ENCODE measurements around the gene HPS6. TPM values are rescaled to one million over a fixed set of nuclear protein-coding genes. Genes with fewer than 3 reads are reported as not detected.
"Not testable (repeated sequence)": the region's sequence is repeated elsewhere in the genome, so short reads cannot be mapped to it uniquely, and the experiment has no call there.

HPS6 gene
- total RNA-seq, 2 experiments from 2014 or later = 21.7 to 28.2 TPM

DNA sequence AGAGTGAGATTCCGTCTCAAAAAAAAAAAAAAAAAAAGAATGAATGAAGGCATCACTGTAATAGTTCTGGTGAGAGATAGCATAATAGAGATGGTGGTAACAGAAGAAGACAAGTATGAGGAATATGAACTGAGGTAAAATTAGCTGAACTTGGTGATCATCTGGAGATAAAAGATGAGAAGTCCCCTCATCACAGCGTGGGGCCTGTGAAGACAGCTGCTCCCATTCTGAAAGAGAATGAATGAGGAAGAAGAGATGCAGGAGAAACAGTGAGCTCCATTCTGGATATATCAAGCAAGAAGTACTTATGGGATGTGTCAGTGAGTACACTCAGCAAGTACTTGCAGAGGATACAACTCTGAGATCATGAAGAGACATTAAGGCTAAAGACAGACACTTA is 37.9 kb upstream of the HPS6 start:
- no peaks in the 10 kb centered on the region for H3K9me3 ChIP-seq (ENCODE audit: low read length)
- H3K79me2 ChIP-seq (ENCODE audit: insufficient read depth, low read depth, low read length) = no peaks in the 10 kb centered on the region
- peaks cover 57% of the 10 kb centered on the region for H3K36me3 ChIP-seq (ENCODE audit: insufficient read depth, low read length)
- no peak overlapping the region for H2AFZ ChIP-seq (ENCODE audit: low read length)
- CTCF ChIA-PET (ENCODE audit: unreplicated experiment) = no interaction called here
- intact Hi-C loops (cut with micrococcal nuclease; ENCODE audit: unreplicated experiment) = no loop called here
- no TSS peak for BruUV-seq (replicated peaks)
- TF ChIP-seq CTCF (conservative IDR thresholded peaks at IDR 0.05; ENCODE audit: low read length) = no peak
- no peak for TF ChIP-seq EZH2phosphoT487 (IDR thresholded peaks at IDR 0.05; ENCODE audit: borderline replicate concordance, low read depth, low read length)
- POLR2A ChIA-PET = interaction anchor here (0.7 to 1.2 kb wide), 3 partner anchors 20 to 54 kb away, joined by 3 to 8 read pairs (median 4); no protein-coding TSS in a partner anchor
- no peak overlapping the region for H3K4me3 ChIP-seq (ENCODE audit: low read depth, low read length, poor library complexity, severe bottlenecking)
- H3K9me2 ChIP-seq (ENCODE audit: insufficient read depth, low read length) = no peaks in the 10 kb centered on the region
- no peak overlapping the region for H3K27ac ChIP-seq (ENCODE audit: low read depth, low read length, poor library complexity, severe bottlenecking)
- H3K4me1 ChIP-seq (ENCODE audit: insufficient read depth, low read length, poor library complexity, severe bottlenecking) = no peaks in the 10 kb centered on the region
- no peak overlapping the region for H3K4me2 ChIP-seq (ENCODE audit: low read length)
- no peak for DNase-seq (ENCODE audit: low spot score)
- H4K20me1 ChIP-seq (ENCODE audit: insufficient read depth, low read length) = no peaks in the 10 kb centered on the region

GRCh38 chr10:102033787-102034186 is 31.4 kb upstream of the HPS6 start:
- Histone ChIP-seq H3K9me2 (ENCODE audit: insufficient read depth, low read length) (no peaks in the 10 kb centered on the region), H3K79me2 (ENCODE audit: insufficient read depth, low read depth, low read length) (no peaks in the 10 kb centered on the region), H3K36me3 (ENCODE audit: insufficient read depth, low read length) (peaks cover 46% of the 10 kb centered on the region), H3K27ac (ENCODE audit: low read depth, low read length, poor library complexity, severe bottlenecking) (no peak overlapping the region), H2AFZ (ENCODE audit: low read length) (no peak overlapping the region), H3K4me3 (ENCODE audit: low read depth, low read length, poor library complexity, severe bottlenecking) (no peak overlapping the region), H3K4me1 (ENCODE audit: insufficient read depth, low read length, poor library complexity, severe bottlenecking) (no peaks in the 10 kb centered on the region), H4K20me1 (ENCODE audit: insufficient read depth, low read length) (no peaks in the 10 kb centered on the region), H3K9me3 (ENCODE audit: low read length) (no peaks in the 10 kb centered on the region), H3K4me2 (ENCODE audit: low read length) (no peak overlapping the region)
- CTCF ChIA-PET (ENCODE audit: unreplicated experiment) = no interaction called here
- intact Hi-C loops (cut with micrococcal nuclease; ENCODE audit: unreplicated experiment) = no loop called here
- no peak for TF ChIP-seq EZH2phosphoT487 (IDR thresholded peaks at IDR 0.05; ENCODE audit: borderline replicate concordance, low read depth, low read length)
- no peak for TF ChIP-seq CTCF (conservative IDR thresholded peaks at IDR 0.05; ENCODE audit: low read length)
- POLR2A ChIA-PET = interaction anchor here (0.7 kb wide), 1 partner anchor 1387 kb away, joined by 4 read pairs; no protein-coding TSS in a partner anchor
- no TSS peak for BruUV-seq (replicated peaks)
- DNase-seq (ENCODE audit: low spot score) = no peak

- H3K9me2 ChIP-seq (ENCODE audit: insufficient read depth, low read length); H4K20me1 ChIP-seq (ENCODE audit: insufficient read depth, low read length); H3K4me2 ChIP-seq (ENCODE audit: low read length); H2AFZ ChIP-seq (ENCODE audit: low read length); H3K9me3 ChIP-seq (ENCODE audit: low read length); POLR2A ChIA-PET; intact Hi-C loops (cut with micrococcal nuclease; ENCODE audit: unreplicated experiment); CTCF ChIA-PET (ENCODE audit: unreplicated experiment); H3K4me1 ChIP-seq (ENCODE audit: insufficient read depth, low read length, poor library complexity, severe bottlenecking); H3K4me3 ChIP-seq (ENCODE audit: low read depth, low read length, poor library complexity, severe bottlenecking); H3K79me2 ChIP-seq (ENCODE audit: insufficient read depth, low read depth, low read length); H3K27ac ChIP-seq (ENCODE audit: low read depth, low read length, poor library complexity, severe bottlenecking); BruUV-seq (replicated peaks); DNase-seq (ENCODE audit: low spot score): not testable (repeated sequence)
- peaks cover 51% of the 10 kb centered on the region for H3K36me3 ChIP-seq (ENCODE audit: insufficient read depth, low read length)
These were observed 29.3 kb upstream of the HPS6 start for GRCh38 chr10:102035807-102036206.
